Frontal cortex (tissue), 4 donors: Measurements from ENCODE around the gene FAM47E. TPM values are rescaled to one million over a fixed set of nuclear protein-coding genes. Genes with fewer than 3 reads are reported as not detected.
"Not testable (repeated sequence)": the region's sequence is repeated elsewhere in the genome, so short reads cannot be mapped to it uniquely, and the experiment has no call there.

Source experiments
- DNase-seq, 2 donors: peaks; one replicate each; pipeline ENCODE4 v3.0.0; 2012; ENCODE audit warnings: low spot score in 2 of 2
- FAIRE-seq: peaks from 2 replicates; lab custom pipeline; 2012; peaks lifted over from hg19 to GRCh38; lab: Jason Lieb, UNC
- total RNA-seq: library from RNA; depleted of rRNA; stranded (reverse); fragments of >200 nt; gene quantifications from one replicate; pipeline ENCODE4 v1.2.3, GENCODE V29; 2014
- donor health status: control.
- donor health status: control.
- donor health status: control.

Gene FAM47E
- total RNA-seq, 1 donor from 2014 or later = 4.1 TPM

GRCh38 chr4:76260571-76260970 lies 9.1 kb downstream of the FAM47E start:
- DNase-seq (no peak), FAIRE-seq (no peak)

- DNase-seq (no peak), FAIRE-seq (no peak)
Measured at GRCh38 chr4:76265631-76266218, 14.2 kb downstream of the FAM47E start.

GRCh38 chr4:76266627-76267026 lies 15.1 kb downstream of the FAM47E start:
- no peak for DNase-seq
- no peak for FAIRE-seq

GRCh38 chr4:76267811-76268210 lies 16.3 kb downstream of the FAM47E start:
- no peak for FAIRE-seq
- no peak for DNase-seq

- DNase-seq = no peak
Measured at GRCh38 chr4:76270244-76271175, 19.0 kb downstream of the FAM47E start.

GRCh38 chr4:76271248-76271647 lies 19.7 kb downstream of the FAM47E start:
- DNase-seq = no peak
- FAIRE-seq = no peak

More at GRCh38 chr4:76270244-76271175, 19.0 kb downstream of the FAM47E start:
- no peak for FAIRE-seq

- no peak for FAIRE-seq
- DNase-seq = no peak
Measured at GRCh38 chr4:76272073-76272472, 20.6 kb downstream of the FAM47E start.

- no peak for FAIRE-seq
- DNase-seq = no peak
Measured at GRCh38 chr4:76272582-76272981, 21.1 kb downstream of the FAM47E start.

- DNase-seq = no peak
- no peak for FAIRE-seq
Measured at GRCh38 chr4:76272999-76273398, 21.5 kb downstream of the FAM47E start.

GRCh38 chr4:76275486-76276124 lies 24.1 kb downstream of the FAM47E start:
- FAIRE-seq (no peak), DNase-seq (no peak)

- no peak for FAIRE-seq
- no peak for DNase-seq
Measured at GRCh38 chr4:76276813-76277212, 25.3 kb downstream of the FAM47E start.

- DNase-seq (no peak), FAIRE-seq (no peak)
Measured at GRCh38 chr4:76277667-76278066, 26.1 kb downstream of the FAM47E start.

- no peak for FAIRE-seq
Measured at GRCh38 chr4:76278583-76278982, 27.1 kb downstream of the FAM47E start.

GRCh38 chr4:76279462-76279861 lies 27.9 kb downstream of the FAM47E start:
- DNase-seq = no peak
- FAIRE-seq = no peak

More at GRCh38 chr4:76278583-76278982, 27.1 kb downstream of the FAM47E start:
- no peak for DNase-seq

GRCh38 chr4:76280488-76281441 lies 29.2 kb downstream of the FAM47E start:
- FAIRE-seq (no peak), DNase-seq (no peak)

GRCh38 chr4:76281594-76281993 lies 30.1 kb downstream of the FAM47E start:
- not testable (repeated sequence) for FAIRE-seq, DNase-seq

GRCh38 chr4:76282941-76283689 lies 31.6 kb downstream of the FAM47E start:
- FAIRE-seq = no peak
- no peak for DNase-seq

- no peak for FAIRE-seq
- DNase-seq = no peak
Measured at GRCh38 chr4:76283900-76284299, 32.4 kb downstream of the FAM47E start.

- FAIRE-seq, DNase-seq: not testable (repeated sequence)
Measured at GRCh38 chr4:76287811-76288210, 36.3 kb downstream of the FAM47E start.
